Keratinocyte (primary cell): ENCODE results near the gene GSG1. TPM values are rescaled to one million over a fixed set of nuclear protein-coding genes. Genes with fewer than 3 reads are reported as not detected.

Source experiments
- DNase-seq: peaks from one replicate; pipeline ENCODE4 v3.0.0-alpha.2; 2011; ENCODE audit warnings: low read depth, missing footprints, low spot score
- FAIRE-seq: peaks from 2 replicates; lab custom pipeline; 2011; peaks lifted over from hg19 to GRCh38; lab: Jason Lieb, UNC
- H2AFZ ChIP-seq: 2 replicates; pipeline ENCODE4 v1.6.0; 2012; ENCODE audit warnings: low read length, control low read depth, inconsistent platforms; ENCODE audit not compliant: control insufficient read depth
- H3K27ac ChIP-seq: 2 replicates; pipeline ENCODE4 v1.5.1; 2011; ENCODE audit warnings: low read length; ENCODE audit not compliant: control insufficient read depth, insufficient read depth
- H3K27me3 ChIP-seq: 3 replicates; pipeline ENCODE4 v1.6.0; 2011; ENCODE audit warnings: low read length; ENCODE audit not compliant: control insufficient read depth, insufficient read depth; ENCODE audit errors: extremely low read depth
- H3K36me3 ChIP-seq, 2 experiments: 2 replicates in 1 of 2; 3 replicates in 1 of 2; pipeline ENCODE4 v1.5.1; 2011; ENCODE audit warnings: low read length in 2 of 2, mild to moderate bottlenecking in 1 of 2; ENCODE audit not compliant: control insufficient read depth in 2 of 2, insufficient read depth in 2 of 2; ENCODE audit errors: extremely low read depth in 1 of 2
- H3K4me1 ChIP-seq: 3 replicates; pipeline ENCODE4 v1.5.1; 2011; ENCODE audit warnings: low read length; ENCODE audit not compliant: control insufficient read depth, insufficient read depth; ENCODE audit errors: extremely low read depth
- H3K4me2 ChIP-seq: 3 replicates; pipeline ENCODE4 v1.6.0; 2011; ENCODE audit warnings: low read depth, low read length; ENCODE audit not compliant: control insufficient read depth, insufficient read depth; ENCODE audit errors: extremely low read depth
- H3K4me3 ChIP-seq, 3 experiments: fragments of 200-600 bp in 1 of 3; sonication (generic) in 1 of 3; 2 replicates in 2 of 3; 3 replicates in 1 of 3; pipeline ENCODE4 v1.5.1; 2011 to 2016; ENCODE audit warnings: low read length in 3 of 3, mild to moderate bottlenecking in 3 of 3, control low read depth in 2 of 3, inconsistent platforms in 1 of 3, low read depth in 1 of 3, mixed read lengths in 1 of 3, mixed run types in 1 of 3, moderate library complexity in 1 of 3; ENCODE audit not compliant: control insufficient read depth in 2 of 3, insufficient read depth in 2 of 3; ENCODE audit errors: extremely low read depth in 1 of 3
- H3K79me2 ChIP-seq: 2 replicates; pipeline ENCODE4 v1.6.0; 2012; ENCODE audit warnings: low read length; ENCODE audit not compliant: control insufficient read depth, insufficient read depth
- H3K9ac ChIP-seq: 3 replicates; pipeline ENCODE4 v1.6.0; 2011; ENCODE audit warnings: low read length; ENCODE audit not compliant: control insufficient read depth, insufficient read depth; ENCODE audit errors: extremely low read depth
- H3K9me1 ChIP-seq: 3 replicates; pipeline ENCODE4 v1.6.0; 2011; ENCODE audit warnings: low read length; ENCODE audit not compliant: control insufficient read depth, insufficient read depth; ENCODE audit errors: extremely low read depth
- H3K9me3 ChIP-seq: 2 replicates; pipeline ENCODE4 v1.5.1; 2012; ENCODE audit warnings: low read depth, low read length; ENCODE audit not compliant: control insufficient read depth
- H4K20me1 ChIP-seq: 3 replicates; pipeline ENCODE4 v1.6.0; 2011; ENCODE audit warnings: low read length; ENCODE audit not compliant: control insufficient read depth, insufficient read depth; ENCODE audit errors: extremely low read depth
- CTCF ChIP-seq, 3 experiments: IDR thresholded peaks in 1 of 3; conservative IDR thresholded peaks in 1 of 3; optimal IDR thresholded peaks in 1 of 3; 2 replicates in 2 of 3; 3 replicates in 1 of 3; pipeline versions ENCODE3 to v1.5.1; 2011; ENCODE audit warnings: low read length in 3 of 3, mild to moderate bottlenecking in 3 of 3, moderate library complexity in 2 of 3, control low read depth in 1 of 3, inconsistent platforms in 1 of 3; ENCODE audit not compliant: insufficient read depth in 2 of 3; ENCODE audit errors: extremely low read depth in 1 of 3
- EZH2 ChIP-seq: IDR thresholded peaks from one replicate; pipeline ENCODE4 v1.6.1; 2012; ENCODE audit warnings: inconsistent platforms, mild to moderate bottlenecking, low read length, moderate library complexity
- dilution Hi-C: fragments of 300-500 bp; cut with MboI; formaldehyde crosslinking; loops from one replicate; pipeline ENCODE4 v1.7.0; 2020; ENCODE audit warnings: low sequenced_read_pairs; ENCODE audit not compliant: extremely low pct_ligation_motif_present
- polyA plus RNA-seq, 5 experiments: library from polyadenylated mRNA; depleted of rRNA in 3 of 5; stranded (reverse) in 3 of 5; stranded (forward) in 1 of 5; unstranded in 1 of 5; fragments of >200 nt; gene quantifications; 1 replicate in 1 of 5; 2 replicates in 3 of 5; 3 replicates in 1 of 5; pipeline versions ENCODE4 v1.2.1 to v1.2.3, GENCODE V29; 2011 to 2012; ENCODE audit warnings: missing spikeins in 2 of 5, low read depth in 1 of 5, low replicate concordance in 1 of 5

Gene GSG1
- polyA plus RNA-seq, 1 donor (not counting 4 experiments of a cell fraction or from before 2014, with no cell fraction given) = 0.05 TPM

- Histone ChIP-seq H3K4me1 (peaks cover 30% of the 10 kb centered on the region), H3K9me1 (no peaks in the 10 kb centered on the region), H2AFZ (no peak overlapping the region), H3K36me3 (no peaks in the 10 kb centered on the region), H4K20me1 (no peaks in the 10 kb centered on the region), H3K4me3 (no peak overlapping the region), H3K27me3 (no peaks in the 10 kb centered on the region), H3K9me3 (no peaks in the 10 kb centered on the region), H3K27ac (no peak overlapping the region), H3K79me2 (no peaks in the 10 kb centered on the region), H3K4me2 (no peak overlapping the region), H3K9ac (no peak overlapping the region)
- dilution Hi-C loops = no loop called here
- FAIRE-seq = no peak
- TF ChIP-seq EZH2 = no peak
- DNase-seq = no peak
Measured at GRCh38 chr12:13133886-13134285, 30.4 kb upstream of the GSG1 start.

- Histone ChIP-seq H2AFZ (peak overlapping the region; percentile 62), H3K4me3 (no peak overlapping the region), H3K27me3 (no peaks in the 10 kb centered on the region), H4K20me1 (no peaks in the 10 kb centered on the region), H3K4me2 (peak overlapping the region; percentile 22), H3K36me3 (no peaks in the 10 kb centered on the region), H3K27ac (no peak overlapping the region), H3K9me3 (no peaks in the 10 kb centered on the region), H3K9me1 (no peaks in the 10 kb centered on the region), H3K4me1 (peaks cover 26% of the 10 kb centered on the region), H3K79me2 (no peaks in the 10 kb centered on the region), H3K9ac (no peak overlapping the region)
- dilution Hi-C loops = no loop called here
- DNase-seq = no peak
- no peak for FAIRE-seq
- TF ChIP-seq CTCF (optimal IDR thresholded peaks at IDR 0.05 in 1 of 3, IDR thresholded peaks at IDR 0.05 in 1 of 3, conservative IDR thresholded peaks at IDR 0.05 in 1 of 3; ENCODE audit: extremely low read depth in 1 of 3, insufficient read depth in 2 of 3, low read length in 3 of 3) (no peak), EZH2 (no peak)
Measured at GRCh38 chr12:13130981-13131380, 27.5 kb upstream of the GSG1 start.

DNA sequence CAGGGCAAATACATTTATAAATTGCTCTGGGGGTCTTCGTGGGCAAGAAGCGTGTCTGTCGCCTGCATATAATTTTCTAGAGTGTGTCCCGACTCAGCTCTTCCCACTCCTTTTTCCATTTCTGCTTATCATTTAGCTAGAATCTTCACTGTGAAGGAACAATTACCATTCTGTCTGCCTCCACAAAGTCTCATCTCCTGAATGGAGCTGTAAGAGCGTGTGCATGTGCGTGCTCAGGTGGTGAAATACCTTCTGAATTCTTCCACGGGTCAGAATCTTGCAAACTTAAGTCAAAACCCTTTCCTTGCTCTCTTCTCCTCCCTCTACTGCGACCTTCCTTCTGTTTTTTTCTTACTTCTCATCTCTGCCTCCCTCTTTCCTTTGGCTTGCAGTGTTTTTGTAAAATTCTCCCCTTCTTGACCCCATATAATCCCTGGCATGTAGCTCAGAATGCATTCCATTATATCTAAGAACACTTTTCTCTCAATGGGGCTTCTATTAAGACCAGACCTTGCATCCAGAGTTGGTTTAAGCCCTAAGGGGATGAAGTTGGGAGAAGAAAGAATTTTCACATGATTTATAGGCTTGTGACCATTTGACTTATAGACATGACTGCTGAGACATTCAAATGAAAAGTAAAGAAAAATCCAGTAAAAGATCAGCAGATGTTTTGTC is 25.0 kb upstream of the GSG1 start:
- Histone ChIP-seq H3K36me3 (no peaks in the 10 kb centered on the region), H3K79me2 (no peaks in the 10 kb centered on the region), H2AFZ (no peak overlapping the region), H3K27me3 (no peaks in the 10 kb centered on the region), H3K9ac (no peak overlapping the region), H4K20me1 (no peaks in the 10 kb centered on the region), H3K4me3 (no peak overlapping the region), H3K9me1 (no peaks in the 10 kb centered on the region), H3K4me2 (no peak overlapping the region), H3K27ac (no peak overlapping the region), H3K4me1 (peaks cover 26% of the 10 kb centered on the region), H3K9me3 (no peaks in the 10 kb centered on the region)
- FAIRE-seq (no peak), DNase-seq (no peak)
- dilution Hi-C loops = no loop called here
- no peak for TF ChIP-seq EZH2
